Measurements from ENCODE around the gene ART4. TPM values are rescaled to one million over a fixed set of nuclear protein-coding genes. Genes with fewer than 3 reads are reported as not detected.

The ART4 gene
- total and polyA plus RNA-seq, 4 donors: 10.5 to 40.7 (median 22.2) TPM

DNA sequence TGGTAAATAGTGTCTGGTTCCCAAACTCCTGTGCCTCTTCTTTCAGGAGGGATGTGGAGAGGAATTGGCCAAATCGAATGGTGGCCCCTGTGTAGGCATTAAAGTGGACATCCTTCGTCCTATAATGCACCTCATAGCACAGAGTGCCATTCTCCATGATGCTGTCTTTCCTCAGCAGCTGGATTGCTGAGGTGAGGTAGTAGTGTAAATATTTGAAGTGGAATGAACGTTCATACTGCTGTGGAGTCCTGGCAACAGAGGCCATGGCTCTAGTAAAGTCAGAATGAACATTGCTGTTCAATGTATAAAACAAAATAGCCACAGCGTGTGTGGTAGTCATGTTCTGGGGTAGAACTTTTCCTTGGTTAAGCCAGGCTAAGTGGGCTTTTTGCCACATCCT is 2.7 kb downstream of the ART4 start:
- WGBS: 55% methylated on average over 4 of the region's 4 CpGs
- no peak for DNase-seq (ENCODE audit: low spot score)
- Histone ChIP-seq H3K36me3 (ENCODE audit: control insufficient read depth in 4 of 4, insufficient read depth in 3 of 4, low read depth in 1 of 4, low read length in 3 of 4) (peaks cover 0 to 12% (median 1%) of the 10 kb centered on the region in 4 donors), H3K9ac (ENCODE audit: low read depth in 1 of 2, low read length in 2 of 2) (no peak overlapping the region), H3K4me3 (ENCODE audit: low read depth in 1 of 3, low read length in 3 of 3) (peak overlapping the region in 2 of 3 donors; percentile 0 to 62), H3K27ac (ENCODE audit: low read depth in 1 of 2, low read length in 2 of 2) (peak overlapping the region; percentile 82 to 87), H3K27me3 (ENCODE audit: control insufficient read depth in 4 of 4, insufficient read depth in 4 of 4, low read length in 3 of 4) (no peaks in the 10 kb centered on the region), H3K9me3 (ENCODE audit: control insufficient read depth in 4 of 4, low read length in 3 of 4) (no peaks in the 10 kb centered on the region), H3K4me1 (ENCODE audit: control insufficient read depth in 4 of 4, insufficient read depth in 4 of 4, low read length in 3 of 4) (peaks cover 6 to 50% (median 25%) of the 10 kb centered on the region in 4 donors)
- TF ChIP-seq, protein P1, sequence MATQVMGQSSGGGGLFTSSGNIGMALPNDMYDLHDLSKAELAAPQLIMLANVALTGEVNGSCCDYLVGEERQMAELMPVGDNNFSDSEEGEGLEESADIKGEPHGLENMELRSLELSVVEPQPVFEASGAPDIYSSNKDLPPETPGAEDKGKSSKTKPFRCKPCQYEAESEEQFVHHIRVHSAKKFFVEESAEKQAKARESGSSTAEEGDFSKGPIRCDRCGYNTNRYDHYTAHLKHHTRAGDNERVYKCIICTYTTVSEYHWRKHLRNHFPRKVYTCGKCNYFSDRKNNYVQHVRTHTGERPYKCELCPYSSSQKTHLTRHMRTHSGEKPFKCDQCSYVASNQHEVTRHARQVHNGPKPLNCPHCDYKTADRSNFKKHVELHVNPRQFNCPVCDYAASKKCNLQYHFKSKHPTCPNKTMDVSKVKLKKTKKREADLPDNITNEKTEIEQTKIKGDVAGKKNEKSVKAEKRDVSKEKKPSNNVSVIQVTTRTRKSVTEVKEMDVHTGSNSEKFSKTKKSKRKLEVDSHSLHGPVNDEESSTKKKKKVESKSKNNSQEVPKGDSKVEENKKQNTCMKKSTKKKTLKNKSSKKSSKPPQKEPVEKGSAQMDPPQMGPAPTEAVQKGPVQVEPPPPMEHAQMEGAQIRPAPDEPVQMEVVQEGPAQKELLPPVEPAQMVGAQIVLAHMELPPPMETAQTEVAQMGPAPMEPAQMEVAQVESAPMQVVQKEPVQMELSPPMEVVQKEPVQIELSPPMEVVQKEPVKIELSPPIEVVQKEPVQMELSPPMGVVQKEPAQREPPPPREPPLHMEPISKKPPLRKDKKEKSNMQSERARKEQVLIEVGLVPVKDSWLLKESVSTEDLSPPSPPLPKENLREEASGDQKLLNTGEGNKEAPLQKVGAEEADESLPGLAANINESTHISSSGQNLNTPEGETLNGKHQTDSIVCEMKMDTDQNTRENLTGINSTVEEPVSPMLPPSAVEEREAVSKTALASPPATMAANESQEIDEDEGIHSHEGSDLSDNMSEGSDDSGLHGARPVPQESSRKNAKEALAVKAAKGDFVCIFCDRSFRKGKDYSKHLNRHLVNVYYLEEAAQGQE (IDR thresholded peaks at IDR 0.05): no peak
- TF ChIP-seq, protein P2, sequence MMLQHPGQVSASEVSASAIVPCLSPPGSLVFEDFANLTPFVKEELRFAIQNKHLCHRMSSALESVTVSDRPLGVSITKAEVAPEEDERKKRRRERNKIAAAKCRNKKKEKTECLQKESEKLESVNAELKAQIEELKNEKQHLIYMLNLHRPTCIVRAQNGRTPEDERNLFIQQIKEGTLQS (IDR thresholded peaks at IDR 0.05): no peak
- TF ChIP-seq SP1 (IDR thresholded peaks at IDR 0.05): no peak
- TF ChIP-seq GABPA (IDR thresholded peaks at IDR 0.05 in 1 of 2, conservative IDR thresholded peaks at IDR 0.05 in 1 of 2): no peak
- no peak for TF ChIP-seq FOXA1 (IDR thresholded peaks at IDR 0.05)
- TF ChIP-seq, protein P3, sequence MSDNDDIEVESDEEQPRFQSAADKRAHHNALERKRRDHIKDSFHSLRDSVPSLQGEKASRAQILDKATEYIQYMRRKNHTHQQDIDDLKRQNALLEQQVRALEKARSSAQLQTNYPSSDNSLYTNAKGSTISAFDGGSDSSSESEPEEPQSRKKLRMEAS (IDR thresholded peaks at IDR 0.05): no peak
- no peak for TF ChIP-seq HNF4A (conservative IDR thresholded peaks at IDR 0.05)
- no peak for TF ChIP-seq HNF4G (IDR thresholded peaks at IDR 0.05)
- no peak for TF ChIP-seq JUND (IDR thresholded peaks at IDR 0.05)
- no peak for TF ChIP-seq NR2F2 (IDR thresholded peaks at IDR 0.05)
- TF ChIP-seq TAF1 (conservative IDR thresholded peaks at IDR 0.05): no peak
- TF ChIP-seq, protein P4, sequence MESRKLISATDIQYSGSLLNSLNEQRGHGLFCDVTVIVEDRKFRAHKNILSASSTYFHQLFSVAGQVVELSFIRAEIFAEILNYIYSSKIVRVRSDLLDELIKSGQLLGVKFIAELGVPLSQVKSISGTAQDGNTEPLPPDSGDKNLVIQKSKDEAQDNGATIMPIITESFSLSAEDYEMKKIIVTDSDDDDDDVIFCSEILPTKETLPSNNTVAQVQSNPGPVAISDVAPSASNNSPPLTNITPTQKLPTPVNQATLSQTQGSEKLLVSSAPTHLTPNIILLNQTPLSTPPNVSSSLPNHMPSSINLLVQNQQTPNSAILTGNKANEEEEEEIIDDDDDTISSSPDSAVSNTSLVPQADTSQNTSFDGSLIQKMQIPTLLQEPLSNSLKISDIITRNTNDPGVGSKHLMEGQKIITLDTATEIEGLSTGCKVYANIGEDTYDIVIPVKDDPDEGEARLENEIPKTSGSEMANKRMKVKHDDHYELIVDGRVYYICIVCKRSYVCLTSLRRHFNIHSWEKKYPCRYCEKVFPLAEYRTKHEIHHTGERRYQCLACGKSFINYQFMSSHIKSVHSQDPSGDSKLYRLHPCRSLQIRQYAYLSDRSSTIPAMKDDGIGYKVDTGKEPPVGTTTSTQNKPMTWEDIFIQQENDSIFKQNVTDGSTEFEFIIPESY (IDR thresholded peaks at IDR 0.05): no peak
- TF ChIP-seq RAD21 (IDR thresholded peaks at IDR 0.05): no peak
- TF ChIP-seq EGR1 (IDR thresholded peaks at IDR 0.05; ENCODE audit: low read depth in 2 of 2): no peak
- TF ChIP-seq, protein P5, sequence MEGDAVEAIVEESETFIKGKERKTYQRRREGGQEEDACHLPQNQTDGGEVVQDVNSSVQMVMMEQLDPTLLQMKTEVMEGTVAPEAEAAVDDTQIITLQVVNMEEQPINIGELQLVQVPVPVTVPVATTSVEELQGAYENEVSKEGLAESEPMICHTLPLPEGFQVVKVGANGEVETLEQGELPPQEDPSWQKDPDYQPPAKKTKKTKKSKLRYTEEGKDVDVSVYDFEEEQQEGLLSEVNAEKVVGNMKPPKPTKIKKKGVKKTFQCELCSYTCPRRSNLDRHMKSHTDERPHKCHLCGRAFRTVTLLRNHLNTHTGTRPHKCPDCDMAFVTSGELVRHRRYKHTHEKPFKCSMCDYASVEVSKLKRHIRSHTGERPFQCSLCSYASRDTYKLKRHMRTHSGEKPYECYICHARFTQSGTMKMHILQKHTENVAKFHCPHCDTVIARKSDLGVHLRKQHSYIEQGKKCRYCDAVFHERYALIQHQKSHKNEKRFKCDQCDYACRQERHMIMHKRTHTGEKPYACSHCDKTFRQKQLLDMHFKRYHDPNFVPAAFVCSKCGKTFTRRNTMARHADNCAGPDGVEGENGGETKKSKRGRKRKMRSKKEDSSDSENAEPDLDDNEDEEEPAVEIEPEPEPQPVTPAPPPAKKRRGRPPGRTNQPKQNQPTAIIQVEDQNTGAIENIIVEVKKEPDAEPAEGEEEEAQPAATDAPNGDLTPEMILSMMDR (IDR thresholded peaks at IDR 0.05; ENCODE audit: low read depth, low read length, missing input control): no peak
- TF ChIP-seq FOXA2 (IDR thresholded peaks at IDR 0.05): peak; percentile 18
- TF ChIP-seq YY1 (IDR thresholded peaks at IDR 0.05): peak; percentile 69
- peak in 1 of 2 donors; percentile 5 for TF ChIP-seq RXRA (IDR thresholded peaks at IDR 0.05)
